Stimulated activated CD4-positive, alpha-beta T cell treated with anti-CD3 and anti-CD28 coated beads, Interleukin-2, amount 100 ng/mL, for 48 hours (primary cell): ENCODE data around the gene OAS1.
"Not testable (repeated sequence)": the region's sequence is repeated elsewhere in the genome, so short reads cannot be mapped to it uniquely, and the experiment has no call there.

ENCODE experiments used
- DNase-seq, 2 donors: peaks; one replicate each; pipeline ENCODE4 v3.0.0-alpha.2; 2020

The OAS1 gene

GRCh38 chr12:112937741-112938719, 31.3 kb downstream of the OAS1 start, which contains the start of gene OAS3:
Gene OAS3, plus strand, starts transcription at chr12:112938474. Its CDS starts 57 bp downstream, at chr12:112938531.
- peak; percentile 39 to 44 for DNase-seq

- DNase-seq: no peak
Measured at GRCh38 chr12:112938751-112939150, 32.0 kb downstream of the OAS1 start.

- DNase-seq: no peak
Measured at GRCh38 chr12:112939761-112940381, 33.1 kb downstream of the OAS1 start.

GRCh38 chr12:112941528-112942335, 35.0 kb downstream of the OAS1 start:
- DNase-seq: no peak

- no peak for DNase-seq
Measured at GRCh38 chr12:112942572-112942971, 35.8 kb downstream of the OAS1 start.

GRCh38 chr12:112944024-112944690, 37.4 kb downstream of the OAS1 start:
- DNase-seq: no peak

- DNase-seq: no peak
Measured at GRCh38 chr12:112945515-112945914, 38.8 kb downstream of the OAS1 start.

- no peak for DNase-seq
Measured at GRCh38 chr12:112946236-112947000, 39.7 kb downstream of the OAS1 start.

- no peak for DNase-seq
Measured at GRCh38 chr12:112947314-112947713, 40.6 kb downstream of the OAS1 start.

GRCh38 chr12:112947761-112948160, 41.0 kb downstream of the OAS1 start:
- DNase-seq: no peak

GRCh38 chr12:112948806-112949205, 42.0 kb downstream of the OAS1 start:
- DNase-seq: no peak

GRCh38 chr12:112950701-112951100, 43.9 kb downstream of the OAS1 start:
- DNase-seq: no peak

GRCh38 chr12:112957125-112957524, 50.4 kb downstream of the OAS1 start:
- not testable (repeated sequence) for DNase-seq

- DNase-seq: no peak
Measured at GRCh38 chr12:112961074-112961473, 54.3 kb downstream of the OAS1 start.

GRCh38 chr12:112961536-112961935, 54.8 kb downstream of the OAS1 start:
- no peak for DNase-seq

GRCh38 chr12:112962561-112962960, 55.8 kb downstream of the OAS1 start:
- DNase-seq: no peak

- no peak for DNase-seq
Measured at GRCh38 chr12:112963227-112963861, 56.6 kb downstream of the OAS1 start.

- DNase-seq: no peak
Measured at GRCh38 chr12:112964067-112964670, 57.4 kb downstream of the OAS1 start.

GRCh38 chr12:112964915-112965314, 58.2 kb downstream of the OAS1 start:
- DNase-seq: no peak

GRCh38 chr12:112965643-112966042, 58.9 kb downstream of the OAS1 start:
- no peak for DNase-seq

GRCh38 chr12:112967306-112967705, 60.5 kb downstream of the OAS1 start:
- DNase-seq: no peak
